AG10803 (cell line): ENCODE data around the gene AHNAK2.
"Not testable (repeated sequence)": the region's sequence is repeated elsewhere in the genome, so short reads cannot be mapped to it uniquely, and the experiment has no call there.

ENCODE experiments used
- DNase-seq: peaks from one replicate; pipeline ENCODE4 v3.0.0; 2010; ENCODE audit warnings: low read depth
- H3K4me3 ChIP-seq: 2 replicates; pipeline ENCODE4 v1.5.1; 2011; ENCODE audit warnings: mild to moderate bottlenecking, low read length, control low read depth
- TF ChIP-seq, protein P1 (sequence below): conservative IDR thresholded peaks from 2 replicates; pipeline ENCODE4 v1.5.1; 2011; ENCODE audit warnings: mild to moderate bottlenecking, low read length, control low read depth, inconsistent platforms

The AHNAK2 gene

DNA sequence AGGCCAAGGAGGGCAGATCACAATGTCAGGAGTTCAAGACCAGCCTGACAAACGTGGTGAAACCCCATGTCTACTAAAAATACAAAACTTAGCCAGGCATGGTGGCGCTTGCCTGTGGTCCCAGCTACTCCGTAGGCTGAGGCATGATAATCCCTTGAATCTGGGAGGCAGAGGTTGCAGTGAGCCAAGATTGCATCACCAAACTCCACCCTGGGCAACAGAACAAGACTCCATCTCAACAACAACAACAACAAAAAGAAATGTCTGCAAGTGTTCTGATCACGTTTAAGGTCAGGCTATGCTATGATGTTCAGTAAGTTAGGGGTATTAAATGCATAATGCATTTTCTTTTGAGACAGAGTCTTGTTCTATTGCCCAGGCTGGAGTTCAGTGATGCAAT, 60.2 kb downstream of the AHNAK2 start:
- TF ChIP-seq, protein P1, sequence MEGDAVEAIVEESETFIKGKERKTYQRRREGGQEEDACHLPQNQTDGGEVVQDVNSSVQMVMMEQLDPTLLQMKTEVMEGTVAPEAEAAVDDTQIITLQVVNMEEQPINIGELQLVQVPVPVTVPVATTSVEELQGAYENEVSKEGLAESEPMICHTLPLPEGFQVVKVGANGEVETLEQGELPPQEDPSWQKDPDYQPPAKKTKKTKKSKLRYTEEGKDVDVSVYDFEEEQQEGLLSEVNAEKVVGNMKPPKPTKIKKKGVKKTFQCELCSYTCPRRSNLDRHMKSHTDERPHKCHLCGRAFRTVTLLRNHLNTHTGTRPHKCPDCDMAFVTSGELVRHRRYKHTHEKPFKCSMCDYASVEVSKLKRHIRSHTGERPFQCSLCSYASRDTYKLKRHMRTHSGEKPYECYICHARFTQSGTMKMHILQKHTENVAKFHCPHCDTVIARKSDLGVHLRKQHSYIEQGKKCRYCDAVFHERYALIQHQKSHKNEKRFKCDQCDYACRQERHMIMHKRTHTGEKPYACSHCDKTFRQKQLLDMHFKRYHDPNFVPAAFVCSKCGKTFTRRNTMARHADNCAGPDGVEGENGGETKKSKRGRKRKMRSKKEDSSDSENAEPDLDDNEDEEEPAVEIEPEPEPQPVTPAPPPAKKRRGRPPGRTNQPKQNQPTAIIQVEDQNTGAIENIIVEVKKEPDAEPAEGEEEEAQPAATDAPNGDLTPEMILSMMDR: no peak

DNA sequence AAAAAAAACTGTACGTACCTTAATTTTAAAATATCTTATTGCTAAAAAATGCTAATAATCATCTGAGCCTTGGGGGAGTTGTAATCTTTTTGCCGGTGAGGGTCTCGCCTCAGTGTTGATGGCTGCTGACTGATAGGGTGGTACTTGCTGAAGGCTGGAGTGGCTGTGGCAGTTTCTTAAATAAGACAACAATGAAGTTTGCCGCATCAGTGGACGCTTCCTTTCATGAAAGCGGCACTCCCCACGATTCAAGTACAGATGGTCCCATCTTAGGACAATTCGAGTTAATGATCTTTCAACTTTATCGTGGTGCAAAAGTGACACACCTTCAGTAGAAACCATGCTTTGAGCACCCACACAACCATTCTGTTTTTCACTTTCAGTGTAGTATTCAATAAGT, 61.1 kb downstream of the AHNAK2 start:
- H3K4me3 ChIP-seq: no peak overlapping the region
- DNase-seq: no peak
- TF ChIP-seq, protein P1: no peak

More for the DNA sequence above, 60.2 kb downstream of the AHNAK2 start:
- peak; percentile 16 for DNase-seq
- no peak overlapping the region for H3K4me3 ChIP-seq

DNA sequence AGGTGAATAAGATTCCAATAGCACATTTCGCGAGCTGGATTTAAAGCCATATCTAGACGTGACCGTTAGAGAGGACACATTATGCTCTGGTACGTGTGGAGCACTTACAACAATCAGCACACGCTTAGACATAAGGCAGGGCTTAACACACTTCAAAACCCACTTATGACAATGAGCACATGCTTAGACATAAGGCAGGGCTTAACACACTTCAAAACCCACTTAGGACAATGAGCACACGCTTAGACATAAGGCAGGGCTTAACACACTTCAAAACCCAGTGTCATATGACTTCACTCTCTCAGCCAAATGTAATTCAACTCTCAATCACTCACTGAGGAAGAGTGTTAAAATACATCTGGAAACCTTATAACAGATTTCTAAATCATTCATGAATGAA, 64.7 kb downstream of the AHNAK2 start:
- DNase-seq: no peak
- H3K4me3 ChIP-seq: no peak overlapping the region
- TF ChIP-seq, protein P1: no peak

DNA sequence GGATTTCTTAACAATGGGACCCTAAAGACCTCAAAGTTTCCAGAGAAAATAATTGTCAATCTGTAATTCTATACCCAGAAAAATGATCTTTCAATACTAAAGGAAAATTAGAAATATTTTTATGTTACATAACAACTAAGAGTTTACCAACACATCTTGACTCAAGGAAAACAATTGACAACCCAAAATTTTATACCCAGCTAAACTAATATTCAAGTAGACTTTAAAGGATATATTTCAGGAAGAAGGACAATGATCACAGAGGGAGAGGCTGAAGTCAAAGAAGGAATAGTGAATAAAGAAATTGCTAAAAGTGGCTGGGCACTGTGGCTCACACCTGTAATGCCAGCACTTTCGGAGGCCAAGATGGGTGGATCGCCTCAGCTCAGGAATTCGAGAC, 66.1 kb downstream of the AHNAK2 start:
- TF ChIP-seq, protein P1: no peak

DNA sequence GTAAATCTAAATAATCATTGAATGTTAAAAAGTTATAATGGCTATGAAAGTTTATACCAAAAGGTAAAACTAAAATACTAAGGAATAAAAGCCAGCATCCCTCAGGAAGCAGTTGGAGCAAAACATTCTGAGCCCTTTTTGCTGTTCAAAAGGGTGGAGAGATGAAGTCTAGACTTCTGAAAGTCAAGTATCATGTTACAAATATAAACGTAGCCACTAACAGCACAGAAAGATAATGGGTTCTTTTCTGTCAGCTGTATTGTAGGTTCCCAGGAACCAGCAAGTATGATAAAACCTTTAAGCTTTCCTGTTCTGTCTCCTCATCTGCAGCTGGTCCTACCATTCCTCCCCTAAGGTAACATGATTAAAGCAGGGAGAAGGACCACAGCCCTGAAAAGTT, 69.9 kb downstream of the AHNAK2 start:
- no peak for DNase-seq
- no peak overlapping the region for H3K4me3 ChIP-seq
- TF ChIP-seq, protein P1: no peak

More for the DNA sequence above, 66.1 kb downstream of the AHNAK2 start:
- no peak for DNase-seq
- no peak overlapping the region for H3K4me3 ChIP-seq

DNA sequence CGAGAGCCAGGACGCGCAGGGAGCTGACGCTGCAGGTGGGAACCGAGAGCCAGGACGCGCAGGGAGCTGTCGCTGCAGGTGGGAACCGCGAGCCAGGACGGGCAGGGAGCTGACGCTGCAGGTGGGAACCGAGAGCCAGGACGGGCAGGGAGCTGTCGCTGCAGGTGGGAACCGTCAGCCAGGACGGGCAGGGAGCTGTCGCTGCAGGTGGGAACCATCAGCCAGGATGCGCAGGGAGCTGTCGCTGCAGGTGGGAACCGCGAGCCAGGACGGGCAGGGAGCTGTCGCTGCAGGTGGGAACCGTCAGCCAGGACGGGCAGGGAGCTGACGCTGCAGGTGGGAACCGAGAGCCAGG, 72.6 kb downstream of the AHNAK2 start:
- not testable (repeated sequence) for H3K4me3 ChIP-seq, DNase-seq

GRCh38 chr14:104904650-104905578, 73.3 kb downstream of the AHNAK2 start:
- not testable (repeated sequence) for DNase-seq, H3K4me3 ChIP-seq

DNA sequence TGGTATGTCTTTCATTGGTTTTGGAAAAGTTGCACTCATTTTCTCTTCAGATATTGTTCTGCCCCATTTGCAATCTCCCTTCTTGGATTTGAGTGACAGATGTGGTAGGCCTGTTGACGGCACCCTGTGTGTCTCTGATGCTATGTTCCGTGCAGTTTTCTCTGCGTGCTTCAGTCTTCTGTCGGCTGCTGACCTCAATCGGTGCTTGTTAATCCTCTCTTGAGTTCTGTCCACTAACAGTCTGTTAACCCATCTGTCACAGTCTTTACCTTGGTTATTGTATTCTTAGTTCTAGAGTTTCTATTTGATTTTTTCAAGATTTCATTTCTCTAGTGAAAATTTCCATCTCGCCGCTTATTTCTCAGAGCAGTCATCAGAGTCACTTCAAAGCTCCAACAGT, 74.2 kb downstream of the AHNAK2 start:
- no peak overlapping the region for H3K4me3 ChIP-seq
- TF ChIP-seq, protein P1: no peak
- no peak for DNase-seq
